Fibroblast of pulmonary artery (primary cell): ENCODE data around the gene TXNL4A.
"Not testable (repeated sequence)": the region's sequence is repeated elsewhere in the genome, so short reads cannot be mapped to it uniquely, and the experiment has no call there.

ENCODE experiments used
- DNase-seq: peaks from one replicate; pipeline ENCODE4 v3.0.0-alpha.2; 2010; ENCODE audit warnings: low read depth
- H3K4me3 ChIP-seq: replicated peaks from 2 replicates; pipeline ENCODE4 v1.5.1; 2011; ENCODE audit warnings: low read depth, mild to moderate bottlenecking, control low read depth, low read length, moderate library complexity
- CTCF ChIP-seq: IDR thresholded peaks from 2 replicates; pipeline ENCODE4 v1.5.1; 2011; ENCODE audit warnings: mild to moderate bottlenecking, control low read depth, low read length, inconsistent platforms; ENCODE audit errors: missing control alignments

The TXNL4A gene

GRCh38 chr18:80009661-80010550 is 21.5 kb upstream of the TXNL4A start:
- no peak for TF ChIP-seq CTCF
- DNase-seq: peak; percentile 97
- H3K4me3 ChIP-seq: no peak overlapping the region

- TF ChIP-seq CTCF: no peak
- no peak overlapping the region for H3K4me3 ChIP-seq
- no peak for DNase-seq
These were observed 18.4 kb upstream of the TXNL4A start for GRCh38 chr18:80006724-80007123.

- no peak overlapping the region for H3K4me3 ChIP-seq
- no peak for DNase-seq
- no peak for TF ChIP-seq CTCF
These were observed 16.4 kb upstream of the TXNL4A start for GRCh38 chr18:80004600-80005342.

- no peak for DNase-seq
- H3K4me3 ChIP-seq: no peak overlapping the region
- no peak for TF ChIP-seq CTCF
These were observed 14.1 kb upstream of the TXNL4A start for GRCh38 chr18:80002468-80002867.

GRCh38 chr18:80000877-80001276 is 12.5 kb upstream of the TXNL4A start:
- TF ChIP-seq CTCF: no peak
- no peak overlapping the region for H3K4me3 ChIP-seq
- DNase-seq: no peak

- H3K4me3 ChIP-seq, DNase-seq: not testable (repeated sequence)
These were observed 11.3 kb upstream of the TXNL4A start for GRCh38 chr18:79999701-80000100.

- no peak overlapping the region for H3K4me3 ChIP-seq
- no peak for DNase-seq
- TF ChIP-seq CTCF: no peak
These were observed 3.1 kb upstream of the TXNL4A start for GRCh38 chr18:79991494-79991893.
